IgD-negative memory B cell (primary cell): ENCODE data around the gene SMIM14. TPM values are rescaled to one million over a fixed set of nuclear protein-coding genes. Genes with fewer than 3 reads are reported as not detected.
A peak's percentile ranks its signal among the peaks of the same experiment; 100 is the strongest.
"Not testable (repeated sequence)": the region's sequence is repeated elsewhere in the genome, so short reads cannot be mapped to it uniquely, and the experiment has no call there.

Source experiments
- H3K27ac Mint-ChIP-seq, 3 donors: one replicate each; pipeline ENCODE4 v1.8.0; 2020 to 2022; ENCODE audit warnings: mild to moderate bottlenecking in 3 of 3, mixed read lengths in 3 of 3, moderate library complexity in 1 of 3
- H3K27me3 Mint-ChIP-seq: one replicate; pipeline ENCODE4 v1.8.0; 2021; ENCODE audit warnings: mixed read lengths
- H3K36me3 Mint-ChIP-seq: one replicate; pipeline ENCODE4 v1.8.0; 2020; ENCODE audit warnings: mild to moderate bottlenecking, mixed read lengths
- H3K4me1 Mint-ChIP-seq, 3 donors: one replicate each; pipeline ENCODE4 v1.8.0; 2020 to 2022; ENCODE audit warnings: mixed read lengths in 3 of 3, mild to moderate bottlenecking in 1 of 3
- H3K4me3 Mint-ChIP-seq, 4 donors: one replicate each; pipeline ENCODE4 v1.8.0; 2020 to 2022; ENCODE audit warnings: mild to moderate bottlenecking in 4 of 4, mixed read lengths in 4 of 4, moderate library complexity in 3 of 4
- H3K9me3 Mint-ChIP-seq, 3 donors: one replicate each; pipeline ENCODE4 v1.8.0; 2020 to 2021; ENCODE audit warnings: mixed read lengths in 3 of 3, mild to moderate bottlenecking in 1 of 3
- polyA plus RNA-seq: library from polyadenylated mRNA; unstranded; fragments of 300-500 nt; fragmentation: Illumina TruSeq; gene quantifications from one replicate; pipeline ENCODE4 v1.2.3, GENCODE V29; 2021

The SMIM14 gene
- polyA plus RNA-seq, 1 donor from 2014 or later: 189 TPM

- Mint-ChIP-seq H3K4me1 (peaks cover 8 to 19% (median 16%) of the 10 kb centered on the region in 3 donors), H3K4me3 (peak overlapping the region in 1 of 4 donors; percentile 92)
- not testable (repeated sequence) for H3K27ac Mint-ChIP-seq, H3K9me3 Mint-ChIP-seq, H3K36me3 Mint-ChIP-seq, H3K27me3 Mint-ChIP-seq
Measured at GRCh38 chr4:39656638-39657037, 18.0 kb upstream of the SMIM14 start.

- no peaks in the 10 kb centered on the region for H3K9me3 Mint-ChIP-seq
- no peak overlapping the region for H3K27ac Mint-ChIP-seq
- H3K27me3 Mint-ChIP-seq: no peaks in the 10 kb centered on the region
- peaks cover 8 to 19% (median 17%) of the 10 kb centered on the region in 3 donors for H3K4me1 Mint-ChIP-seq
- no peaks in the 10 kb centered on the region for H3K36me3 Mint-ChIP-seq
- no peak overlapping the region for H3K4me3 Mint-ChIP-seq
Measured at GRCh38 chr4:39655876-39656275, 17.2 kb upstream of the SMIM14 start.

GRCh38 chr4:39655211-39655610 lies 16.5 kb upstream of the SMIM14 start:
- peaks cover 10 to 24% (median 17%) of the 10 kb centered on the region in 3 donors for H3K4me1 Mint-ChIP-seq
- no peaks in the 10 kb centered on the region for H3K9me3 Mint-ChIP-seq
- H3K27ac Mint-ChIP-seq: no peak overlapping the region
- H3K4me3 Mint-ChIP-seq: no peak overlapping the region
- H3K36me3 Mint-ChIP-seq: no peaks in the 10 kb centered on the region
- no peaks in the 10 kb centered on the region for H3K27me3 Mint-ChIP-seq

GRCh38 chr4:39651586-39651985 lies 12.9 kb upstream of the SMIM14 start:
- not testable (repeated sequence) for H3K36me3 Mint-ChIP-seq, H3K4me3 Mint-ChIP-seq, H3K27me3 Mint-ChIP-seq, H3K27ac Mint-ChIP-seq, H3K9me3 Mint-ChIP-seq
- H3K4me1 Mint-ChIP-seq: peaks cover 7 to 17% (median 10%) of the 10 kb centered on the region in 3 donors

GRCh38 chr4:39649639-39650265 lies 11.1 kb upstream of the SMIM14 start:
- Mint-ChIP-seq H3K27me3 (no peaks in the 10 kb centered on the region), H3K27ac (no peak overlapping the region), H3K9me3 (no peaks in the 10 kb centered on the region), H3K4me3 (no peak overlapping the region), H3K36me3 (peaks cover 1% of the 10 kb centered on the region), H3K4me1 (peaks cover 4 to 13% (median 6%) of the 10 kb centered on the region in 3 donors)

GRCh38 chr4:39648827-39649558 lies 10.3 kb upstream of the SMIM14 start:
- Mint-ChIP-seq H3K4me3 (no peak overlapping the region), H3K27me3 (no peaks in the 10 kb centered on the region), H3K4me1 (peaks cover 4 to 12% (median 5%) of the 10 kb centered on the region in 3 donors), H3K36me3 (peaks cover 1% of the 10 kb centered on the region), H3K27ac (no peak overlapping the region), H3K9me3 (no peaks in the 10 kb centered on the region)

- H3K4me3 Mint-ChIP-seq: no peak overlapping the region
- H3K9me3 Mint-ChIP-seq: no peaks in the 10 kb centered on the region
- no peaks in the 10 kb centered on the region for H3K27me3 Mint-ChIP-seq
- H3K27ac Mint-ChIP-seq: no peak overlapping the region
- H3K4me1 Mint-ChIP-seq: peaks cover 2 to 5% (median 4%) of the 10 kb centered on the region in 3 donors
- H3K36me3 Mint-ChIP-seq: peaks cover 1% of the 10 kb centered on the region
Measured at GRCh38 chr4:39648213-39648612, 9.5 kb upstream of the SMIM14 start.

GRCh38 chr4:39642885-39643552 lies 4.4 kb upstream of the SMIM14 start:
- Mint-ChIP-seq H3K4me1 (peaks cover 10 to 14% (median 12%) of the 10 kb centered on the region in 3 donors), H3K9me3 (no peaks in the 10 kb centered on the region), H3K27ac (peak overlapping the region in 1 of 3 donors; percentile 74), H3K4me3 (peak overlapping the region in 1 of 4 donors; percentile 82), H3K27me3 (no peaks in the 10 kb centered on the region), H3K36me3 (peaks cover 1% of the 10 kb centered on the region)

GRCh38 chr4:39641451-39641850 lies 2.8 kb upstream of the SMIM14 start:
- Mint-ChIP-seq H3K36me3 (peaks cover 1% of the 10 kb centered on the region), H3K27ac (peak overlapping the region in 1 of 3 donors; percentile 74), H3K9me3 (no peaks in the 10 kb centered on the region), H3K4me3 (peak overlapping the region in 1 of 4 donors; percentile 82), H3K4me1 (peaks cover 18 to 22% (median 21%) of the 10 kb centered on the region in 3 donors), H3K27me3 (no peaks in the 10 kb centered on the region)

GRCh38 chr4:39637586-39638353 lies 895 bp downstream of the SMIM14 start:
- Mint-ChIP-seq H3K9me3 (no peaks in the 10 kb centered on the region), H3K27me3 (no peaks in the 10 kb centered on the region), H3K4me3 (peak overlapping the region; percentile 91 to 96 (median 94)), H3K4me1 (peaks cover 38 to 50% (median 49%) of the 10 kb centered on the region in 3 donors), H3K27ac (peak overlapping the region; percentile 79 to 97 (median 93)), H3K36me3 (peaks cover 4% of the 10 kb centered on the region)

GRCh38 chr4:39637221-39637585 lies 1.5 kb downstream of the SMIM14 start:
- H3K4me1 Mint-ChIP-seq: peaks cover 42 to 52% (median 49%) of the 10 kb centered on the region in 3 donors
- no peaks in the 10 kb centered on the region for H3K9me3 Mint-ChIP-seq
- peak overlapping the region; percentile 91 to 96 (median 94) for H3K4me3 Mint-ChIP-seq
- peaks cover 4% of the 10 kb centered on the region for H3K36me3 Mint-ChIP-seq
- no peaks in the 10 kb centered on the region for H3K27me3 Mint-ChIP-seq
- H3K27ac Mint-ChIP-seq: peak overlapping the region; percentile 79 to 97 (median 93)

GRCh38 chr4:39636531-39637184 lies 2.0 kb downstream of the SMIM14 start:
- Mint-ChIP-seq H3K27ac (peak overlapping the region; percentile 32 to 97 (median 79)), H3K4me3 (peak overlapping the region; percentile 91 to 96 (median 94)), H3K4me1 (peaks cover 43 to 54% (median 53%) of the 10 kb centered on the region in 3 donors), H3K27me3 (no peaks in the 10 kb centered on the region), H3K9me3 (no peaks in the 10 kb centered on the region), H3K36me3 (peaks cover 4% of the 10 kb centered on the region)

- Mint-ChIP-seq H3K36me3 (peaks cover 4% of the 10 kb centered on the region), H3K4me3 (peak overlapping the region in 3 of 4 donors; percentile 0 to 91 (median 81)), H3K9me3 (no peaks in the 10 kb centered on the region), H3K27me3 (no peaks in the 10 kb centered on the region), H3K4me1 (peaks cover 43 to 54% (median 52%) of the 10 kb centered on the region in 3 donors), H3K27ac (peak overlapping the region; percentile 32 to 89 (median 63))
Measured at GRCh38 chr4:39635023-39635422, 3.6 kb downstream of the SMIM14 start.

GRCh38 chr4:39631700-39632079 lies 7.0 kb downstream of the SMIM14 start:
- H3K9me3 Mint-ChIP-seq: no peaks in the 10 kb centered on the region
- peaks cover 50 to 55% (median 52%) of the 10 kb centered on the region in 3 donors for H3K4me1 Mint-ChIP-seq
- H3K27ac Mint-ChIP-seq: peak overlapping the region; percentile 92 to 96 (median 96)
- H3K4me3 Mint-ChIP-seq: peak overlapping the region in 3 of 4 donors; percentile 77 to 92 (median 91)
- no peaks in the 10 kb centered on the region for H3K27me3 Mint-ChIP-seq
- peaks cover 6% of the 10 kb centered on the region for H3K36me3 Mint-ChIP-seq
